Measurements from ENCODE around the gene MPG.
"Not testable (repeated sequence)": the region's sequence is repeated elsewhere in the genome, so short reads cannot be mapped to it uniquely, and the experiment has no call there.

The MPG gene

DNA sequence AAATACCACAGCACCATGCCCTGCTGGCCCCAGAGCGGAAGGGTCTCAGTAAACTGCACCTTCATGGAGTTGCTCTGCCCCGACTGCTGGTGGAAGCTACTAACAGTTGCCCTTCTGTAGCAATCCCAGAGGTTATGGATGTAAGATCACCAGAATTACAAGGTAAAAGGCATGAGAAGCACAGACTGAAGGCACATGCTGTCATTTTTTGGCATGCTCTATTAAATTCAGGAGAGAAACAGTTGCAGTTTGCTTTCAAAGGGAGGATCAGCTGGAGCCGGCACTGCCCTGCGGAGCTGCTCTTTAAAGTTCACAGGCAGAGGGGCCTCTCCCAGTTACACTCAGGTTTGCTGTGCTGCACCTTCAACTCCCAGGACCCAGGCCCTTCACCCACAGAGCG lies 41.3 kb downstream of the MPG start:
- DNase-seq (ENCODE audit: low read depth), result no peak
- no peak overlapping the region for H3K4me3 ChIP-seq (ENCODE audit: low read length)
- TF ChIP-seq, protein P1, sequence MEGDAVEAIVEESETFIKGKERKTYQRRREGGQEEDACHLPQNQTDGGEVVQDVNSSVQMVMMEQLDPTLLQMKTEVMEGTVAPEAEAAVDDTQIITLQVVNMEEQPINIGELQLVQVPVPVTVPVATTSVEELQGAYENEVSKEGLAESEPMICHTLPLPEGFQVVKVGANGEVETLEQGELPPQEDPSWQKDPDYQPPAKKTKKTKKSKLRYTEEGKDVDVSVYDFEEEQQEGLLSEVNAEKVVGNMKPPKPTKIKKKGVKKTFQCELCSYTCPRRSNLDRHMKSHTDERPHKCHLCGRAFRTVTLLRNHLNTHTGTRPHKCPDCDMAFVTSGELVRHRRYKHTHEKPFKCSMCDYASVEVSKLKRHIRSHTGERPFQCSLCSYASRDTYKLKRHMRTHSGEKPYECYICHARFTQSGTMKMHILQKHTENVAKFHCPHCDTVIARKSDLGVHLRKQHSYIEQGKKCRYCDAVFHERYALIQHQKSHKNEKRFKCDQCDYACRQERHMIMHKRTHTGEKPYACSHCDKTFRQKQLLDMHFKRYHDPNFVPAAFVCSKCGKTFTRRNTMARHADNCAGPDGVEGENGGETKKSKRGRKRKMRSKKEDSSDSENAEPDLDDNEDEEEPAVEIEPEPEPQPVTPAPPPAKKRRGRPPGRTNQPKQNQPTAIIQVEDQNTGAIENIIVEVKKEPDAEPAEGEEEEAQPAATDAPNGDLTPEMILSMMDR (IDR thresholded peaks at IDR 0.05; ENCODE audit: insufficient read depth, low read depth, low read length, missing control alignments), result no peak

DNA sequence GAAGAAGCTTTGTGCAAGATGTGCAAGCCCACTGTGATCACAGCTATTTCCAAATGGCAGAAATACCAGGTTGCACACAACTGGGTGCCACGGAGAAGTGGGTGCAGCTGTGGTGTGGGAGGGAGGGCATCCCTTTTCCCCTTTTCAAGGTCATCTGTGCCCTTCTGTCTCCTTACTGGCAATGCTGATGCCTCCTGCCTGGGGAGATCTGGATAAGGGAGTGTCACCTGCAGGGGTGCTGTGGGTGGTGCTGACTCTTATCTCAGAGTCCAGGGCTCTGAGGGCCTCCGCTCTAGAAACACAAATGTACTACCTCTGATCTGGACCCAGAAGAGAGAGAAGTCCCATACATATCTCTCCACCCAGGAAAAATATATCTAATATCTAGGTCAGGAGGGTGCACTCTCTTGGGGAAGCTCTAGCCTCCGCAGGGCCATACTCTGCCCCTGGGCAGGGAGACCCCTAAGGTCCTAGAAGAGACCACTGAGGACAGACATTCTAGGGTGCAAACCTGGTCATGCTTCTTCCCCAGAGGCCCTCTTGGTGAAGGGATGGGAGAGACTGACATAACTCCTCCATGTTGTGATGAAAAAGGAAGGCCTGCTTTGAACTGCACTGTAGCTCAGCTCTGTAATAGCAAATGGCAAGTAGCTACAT lies 41.9 kb downstream of the MPG start:
- no peak overlapping the region for H3K4me3 ChIP-seq (ENCODE audit: low read length)
- TF ChIP-seq, protein P1 (IDR thresholded peaks at IDR 0.05; ENCODE audit: insufficient read depth, low read depth, low read length, missing control alignments), result no peak
- DNase-seq (ENCODE audit: low read depth), result no peak

DNA sequence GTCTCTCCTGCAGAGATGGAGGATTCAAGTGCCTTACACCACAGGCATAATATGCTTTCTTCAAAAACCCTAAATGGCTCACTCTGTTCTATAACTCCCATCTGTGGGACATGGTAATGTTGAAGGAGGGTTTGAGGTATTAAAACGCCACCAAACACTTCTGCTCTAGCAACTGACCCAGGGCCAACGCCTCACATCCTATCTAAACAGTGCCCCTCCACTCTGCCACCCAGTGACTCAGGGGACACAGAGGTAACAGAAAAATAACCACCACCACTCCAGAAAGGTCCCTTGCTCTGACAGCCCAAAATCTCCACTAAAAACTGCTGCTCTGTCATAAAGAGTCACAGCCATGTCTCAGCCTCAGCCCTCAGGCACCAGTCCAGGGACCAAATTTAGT lies 42.7 kb downstream of the MPG start:
- H3K4me3 ChIP-seq (ENCODE audit: low read length), result no peak overlapping the region
- DNase-seq (ENCODE audit: low read depth), result no peak
- TF ChIP-seq, protein P1 (IDR thresholded peaks at IDR 0.05; ENCODE audit: insufficient read depth, low read depth, low read length, missing control alignments), result no peak

DNA sequence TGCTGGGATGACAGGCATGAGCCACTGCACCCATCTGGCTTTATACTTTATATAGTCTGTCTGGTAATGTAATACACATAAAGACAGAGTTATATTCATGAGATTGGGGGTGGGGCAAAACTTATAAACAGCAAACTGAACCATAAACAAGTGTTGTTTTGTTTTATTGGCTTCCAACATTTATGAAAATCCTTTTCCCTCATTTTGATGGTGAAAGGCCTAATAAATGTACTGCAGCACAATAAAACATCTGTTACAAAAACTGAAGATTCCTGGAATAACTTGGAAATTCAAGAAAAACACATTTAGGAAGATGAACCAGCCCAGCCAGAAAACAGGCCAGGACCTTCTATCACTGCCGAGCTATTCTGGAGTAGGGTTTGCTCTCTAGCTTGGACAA lies 44.3 kb downstream of the MPG start:
- TF ChIP-seq, protein P1 (IDR thresholded peaks at IDR 0.05; ENCODE audit: insufficient read depth, low read depth, low read length, missing control alignments), result no peak
- no peak for DNase-seq (ENCODE audit: low read depth)
- H3K4me3 ChIP-seq (ENCODE audit: low read length), result no peak overlapping the region

DNA sequence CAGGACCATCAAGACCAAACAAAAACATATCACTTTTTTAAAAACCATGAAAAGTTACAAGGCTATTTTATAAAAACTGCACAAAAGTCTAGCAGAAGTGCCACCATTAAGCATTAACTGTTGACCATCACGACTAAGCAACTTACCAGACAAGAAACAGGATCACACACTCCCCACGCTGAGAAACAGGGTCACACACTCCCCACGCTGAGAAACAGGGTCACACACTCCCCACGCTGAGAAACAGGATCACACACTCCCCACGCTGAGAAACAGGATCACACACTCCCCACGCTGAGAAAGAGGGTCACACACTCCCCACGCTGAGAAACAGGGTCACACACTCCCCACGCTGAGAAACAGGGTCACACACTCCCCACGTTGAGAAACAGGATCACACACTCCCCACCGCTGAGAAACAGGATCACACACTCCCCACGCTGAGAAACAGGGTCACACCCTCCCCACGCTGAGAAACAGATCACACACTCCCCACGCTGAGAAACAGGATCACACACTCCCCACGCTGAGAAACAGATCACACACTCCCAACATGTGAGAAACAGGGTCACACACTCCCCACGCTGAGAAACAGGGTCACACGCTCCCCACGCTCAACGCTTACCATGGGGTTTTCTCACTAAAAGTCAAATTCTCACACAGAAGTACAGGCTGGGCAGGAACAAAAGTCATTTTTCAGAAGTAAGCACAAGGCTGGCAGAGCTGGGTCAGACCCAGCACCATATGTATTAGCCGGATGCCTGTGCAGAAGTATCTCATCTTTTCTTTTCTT lies 45.7 kb downstream of the MPG start:
- not testable (repeated sequence) for H3K4me3 ChIP-seq (ENCODE audit: low read length); DNase-seq (ENCODE audit: low read depth)

DNA sequence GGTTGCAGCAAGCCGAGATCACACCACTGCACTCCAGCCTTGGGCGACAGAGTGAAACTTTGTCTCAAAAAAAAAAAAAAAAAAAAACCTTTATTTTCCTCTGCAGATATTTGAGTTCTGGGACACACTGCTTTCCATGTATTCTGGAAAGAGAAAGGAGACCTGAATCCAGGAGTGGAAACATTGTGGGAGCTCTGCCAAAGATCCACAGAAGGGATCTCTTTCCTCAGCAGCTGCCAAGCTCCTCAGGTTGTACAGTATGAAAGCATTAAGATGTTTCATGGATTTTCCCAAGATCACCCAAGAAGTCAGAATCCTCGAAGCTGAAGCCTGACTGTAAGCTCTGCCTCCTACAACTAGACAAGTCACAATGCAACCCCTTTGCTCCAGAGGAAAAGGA lies 47.0 kb downstream of the MPG start:
- no peak for DNase-seq (ENCODE audit: low read depth)
- H3K4me3 ChIP-seq (ENCODE audit: low read length), result no peak overlapping the region
- TF ChIP-seq, protein P1 (IDR thresholded peaks at IDR 0.05; ENCODE audit: insufficient read depth, low read depth, low read length, missing control alignments), result no peak

DNA sequence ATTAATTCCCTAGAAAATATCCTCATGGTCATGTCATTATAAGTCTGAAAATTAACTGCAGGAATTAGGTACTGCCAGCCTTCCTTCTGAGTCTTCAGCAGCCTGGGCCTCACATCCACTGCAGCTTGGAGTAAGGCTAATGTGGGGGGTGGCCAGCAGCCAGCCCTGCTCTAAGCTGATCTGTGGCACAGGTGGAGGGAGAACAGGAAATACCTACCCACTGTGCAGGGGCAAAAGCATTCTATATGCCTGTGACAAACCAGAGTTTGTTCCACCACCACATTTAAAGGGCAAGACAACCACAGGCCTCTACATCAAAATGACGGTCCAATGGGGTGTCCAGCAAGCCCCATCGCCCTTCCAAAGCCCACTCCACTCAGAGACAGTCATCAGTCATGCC lies 51.0 kb downstream of the MPG start:
- H3K4me3 ChIP-seq (ENCODE audit: low read length), result no peak overlapping the region
- no peak for DNase-seq (ENCODE audit: low read depth)
- TF ChIP-seq, protein P1 (IDR thresholded peaks at IDR 0.05; ENCODE audit: insufficient read depth, low read depth, low read length, missing control alignments), result no peak
